ENCODE measurements around the gene SLC25A33.

- TF ChIP-seq CTCF (IDR thresholded peaks at IDR 0.05; ENCODE audit: poor library complexity, severe bottlenecking) (no peak), EZH2 (IDR thresholded peaks at IDR 0.05; ENCODE audit: borderline replicate concordance, insufficient read depth, low read length, poor library complexity, severe bottlenecking) (no peak), EP300 (conservative IDR thresholded peaks at IDR 0.05; ENCODE audit: poor library complexity, severe bottlenecking) (no peak), SMC3 (conservative IDR thresholded peaks at IDR 0.05; ENCODE audit: poor library complexity) (no peak), POLR2AphosphoS5 (IDR thresholded peaks at IDR 0.05) (no peak), TAF1 (IDR thresholded peaks at IDR 0.05; ENCODE audit: low read depth) (no peak)
Measured at GRCh38 chr1:9634582-9634981, 95.3 kb downstream of the SLC25A33 start.

All from neural cell (in vitro differentiated cells).